NB4 (cell line): ENCODE data around the gene CAPN12.

Source experiments
- DNase-seq: peaks from one replicate; pipeline ENCODE4 v3.0.0; 2010; ENCODE audit warnings: low read depth
- H3K4me3 ChIP-seq: one replicate; pipeline ENCODE4 v1.5.1; 2011; ENCODE audit warnings: mild to moderate bottlenecking, low read depth, low read length, moderate library complexity
- MYC ChIP-seq: IDR thresholded peaks from 2 replicates; pipeline ENCODE4 v1.6.1; 2011; ENCODE audit warnings: low read depth, low read length
- POLR2A ChIP-seq: IDR thresholded peaks from 2 replicates; pipeline ENCODE4 v1.6.1; 2011; ENCODE audit warnings: mild to moderate bottlenecking; ENCODE audit not compliant: insufficient read length; ENCODE audit errors: extremely low read depth
- TF ChIP-seq, protein P1 (sequence below): IDR thresholded peaks from 2 replicates; pipeline ENCODE4 v1.6.1; 2011; ENCODE audit warnings: low read depth, low read length
- TF ChIP-seq, protein P2 (sequence below): IDR thresholded peaks from one replicate; pipeline ENCODE4 v1.5.1; 2012; ENCODE audit warnings: low read depth, low read length

Gene CAPN12

GRCh38 chr19:38742296-38742695 lies 2.0 kb downstream of the CAPN12 start:
- no peak for DNase-seq
- no peak overlapping the region for H3K4me3 ChIP-seq
- TF ChIP-seq, protein P1, sequence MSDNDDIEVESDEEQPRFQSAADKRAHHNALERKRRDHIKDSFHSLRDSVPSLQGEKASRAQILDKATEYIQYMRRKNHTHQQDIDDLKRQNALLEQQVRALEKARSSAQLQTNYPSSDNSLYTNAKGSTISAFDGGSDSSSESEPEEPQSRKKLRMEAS, result no peak
- TF ChIP-seq, protein P2, sequence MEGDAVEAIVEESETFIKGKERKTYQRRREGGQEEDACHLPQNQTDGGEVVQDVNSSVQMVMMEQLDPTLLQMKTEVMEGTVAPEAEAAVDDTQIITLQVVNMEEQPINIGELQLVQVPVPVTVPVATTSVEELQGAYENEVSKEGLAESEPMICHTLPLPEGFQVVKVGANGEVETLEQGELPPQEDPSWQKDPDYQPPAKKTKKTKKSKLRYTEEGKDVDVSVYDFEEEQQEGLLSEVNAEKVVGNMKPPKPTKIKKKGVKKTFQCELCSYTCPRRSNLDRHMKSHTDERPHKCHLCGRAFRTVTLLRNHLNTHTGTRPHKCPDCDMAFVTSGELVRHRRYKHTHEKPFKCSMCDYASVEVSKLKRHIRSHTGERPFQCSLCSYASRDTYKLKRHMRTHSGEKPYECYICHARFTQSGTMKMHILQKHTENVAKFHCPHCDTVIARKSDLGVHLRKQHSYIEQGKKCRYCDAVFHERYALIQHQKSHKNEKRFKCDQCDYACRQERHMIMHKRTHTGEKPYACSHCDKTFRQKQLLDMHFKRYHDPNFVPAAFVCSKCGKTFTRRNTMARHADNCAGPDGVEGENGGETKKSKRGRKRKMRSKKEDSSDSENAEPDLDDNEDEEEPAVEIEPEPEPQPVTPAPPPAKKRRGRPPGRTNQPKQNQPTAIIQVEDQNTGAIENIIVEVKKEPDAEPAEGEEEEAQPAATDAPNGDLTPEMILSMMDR, result no peak
- TF ChIP-seq POLR2A (no peak), MYC (no peak)

GRCh38 chr19:38741670-38742069 lies 2.6 kb downstream of the CAPN12 start:
- DNase-seq, result no peak
- TF ChIP-seq, protein P2, result no peak
- TF ChIP-seq MYC (no peak), POLR2A (no peak)
- TF ChIP-seq, protein P1, result no peak
- no peak overlapping the region for H3K4me3 ChIP-seq

DNA sequence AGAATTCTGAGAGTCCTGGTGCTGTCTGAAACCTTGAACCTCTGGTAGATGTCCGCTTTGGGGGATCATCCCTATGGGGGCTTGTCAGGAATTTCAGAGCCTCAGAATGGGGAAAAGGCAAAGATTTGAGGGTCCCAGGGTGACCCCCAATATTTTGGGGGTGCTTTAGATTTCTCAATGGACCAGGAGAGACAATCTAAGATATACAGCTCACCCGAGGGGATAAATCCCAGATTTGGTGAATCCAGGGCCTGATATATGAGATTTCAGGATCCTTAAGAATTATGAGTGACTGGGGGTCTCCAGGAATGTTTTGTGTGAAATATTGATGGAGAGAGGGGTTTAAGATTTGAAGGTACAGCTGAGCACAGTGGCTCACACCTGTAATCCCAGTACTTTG lies 3.3 kb downstream of the CAPN12 start:
- no peak for DNase-seq

DNA sequence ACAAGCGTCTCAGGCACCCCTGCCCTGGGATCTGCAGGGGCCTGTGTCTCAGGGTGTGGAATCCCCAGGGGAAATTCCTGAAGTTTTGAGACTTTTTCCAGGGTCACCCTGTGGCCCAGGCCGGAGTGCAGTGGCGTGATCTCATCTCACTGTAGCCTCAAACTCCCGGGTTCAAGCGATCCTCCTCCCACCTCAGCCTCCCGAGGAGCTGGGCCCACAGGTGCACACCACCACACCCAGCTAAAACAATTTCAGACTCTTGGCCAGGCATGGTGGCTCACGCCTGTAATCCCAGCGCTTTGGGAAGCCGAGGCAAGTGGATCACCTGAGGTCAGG lies 4.0 kb downstream of the CAPN12 start:
- DNase-seq, result peak; percentile 0
- no peak overlapping the region for H3K4me3 ChIP-seq
- TF ChIP-seq, protein P2, result no peak
- TF ChIP-seq, protein P1, result no peak
- TF ChIP-seq MYC (no peak), POLR2A (no peak)

More for the DNA sequence above, 3.3 kb downstream of the CAPN12 start:
- TF ChIP-seq, protein P1, result no peak
- TF ChIP-seq POLR2A (no peak), MYC (no peak)
- TF ChIP-seq, protein P2, result no peak
- no peak overlapping the region for H3K4me3 ChIP-seq

- TF ChIP-seq, protein P1, result no peak
- TF ChIP-seq MYC (no peak), POLR2A (no peak)
- TF ChIP-seq, protein P2, result no peak
- no peak overlapping the region for H3K4me3 ChIP-seq
- DNase-seq, result peak; percentile 6
These were observed 4.6 kb downstream of the CAPN12 start for GRCh38 chr19:38739440-38740256.
